ENCODE results near the gene MED13L. TPM values are rescaled to one million over a fixed set of nuclear protein-coding genes. Genes with fewer than 3 reads are reported as not detected.

Gene MED13L
- total and polyA plus RNA-seq, 2 donors (not counting 3 experiments of a cell fraction or from before 2014, with no cell fraction given): 27.4 to 93.6 TPM

DNA sequence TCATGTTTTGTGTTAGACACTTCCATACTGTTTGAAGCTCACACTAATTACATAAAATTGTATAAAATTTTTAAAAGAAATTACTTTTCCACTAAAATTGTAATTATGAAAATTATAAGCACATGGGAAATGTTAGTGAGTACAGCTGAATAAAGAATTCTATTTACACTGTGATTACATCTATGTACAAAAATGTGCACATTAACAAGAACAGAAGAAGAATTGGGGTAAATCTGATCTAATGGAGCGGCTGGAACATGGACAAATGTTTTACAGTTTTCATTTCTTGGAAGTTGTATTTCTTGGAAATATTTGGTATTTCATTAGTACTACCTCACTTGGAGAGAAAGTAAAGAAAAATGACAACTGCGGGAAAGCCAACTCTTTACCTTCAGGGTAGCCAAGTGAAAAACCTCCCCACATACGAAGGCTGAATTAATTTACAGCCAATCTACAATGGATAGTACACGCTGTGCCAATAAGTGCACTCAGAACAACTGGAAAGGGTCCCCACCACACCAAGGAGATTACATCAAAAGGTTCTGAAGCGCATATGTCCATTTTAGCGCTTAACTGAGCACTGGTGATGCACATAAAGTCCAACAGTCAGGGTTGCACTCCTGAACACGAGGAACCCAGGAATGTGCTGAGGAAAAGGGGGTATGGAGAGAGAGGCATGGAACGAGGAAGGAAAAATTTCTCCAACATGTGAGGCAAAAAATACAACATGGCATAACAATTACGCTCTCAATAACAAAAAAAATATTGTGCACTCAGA lies 17.5 kb downstream of the MED13L start:
- Histone ChIP-seq H3K4me2 (ENCODE audit: insufficient read depth, low read length) (no peak overlapping the region), H3K27ac (ENCODE audit: insufficient read depth, low read depth, low read length) (no peak overlapping the region), H3K9me3 (replicated peaks; ENCODE audit: control insufficient read depth, insufficient read depth, low read length) (no peaks in the 10 kb centered on the region), H3K27me3 (ENCODE audit: control insufficient read depth in 2 of 2, insufficient read depth in 2 of 2, low read length in 2 of 2) (no peaks in the 10 kb centered on the region), H3K79me2 (ENCODE audit: control insufficient read depth, insufficient read depth, low read length) (peaks cover 88% of the 10 kb centered on the region), H3K9ac (replicated peaks; ENCODE audit: extremely low read depth, insufficient read depth, low read length) (no peak overlapping the region), H3K4me3 (replicated peaks in 1 of 3; ENCODE audit: insufficient read depth in 1 of 3, low read depth in 1 of 3, low read length in 3 of 3) (no peak overlapping the region), H3K4me1 (ENCODE audit: control insufficient read depth, extremely low read depth, insufficient read depth, low read length) (peaks cover 3% of the 10 kb centered on the region), H4K20me1 (replicated peaks; ENCODE audit: control insufficient read depth, extremely low read depth, insufficient read depth, low read length) (peaks cover 17% of the 10 kb centered on the region), H3K9me1 (replicated peaks; ENCODE audit: control insufficient read depth, extremely low read depth, insufficient read depth, low read length) (no peaks in the 10 kb centered on the region), H2AFZ (ENCODE audit: low read depth, low read length) (no peak overlapping the region), H3K36me3 (ENCODE audit: control insufficient read depth in 2 of 2, extremely low read depth in 1 of 2, insufficient read depth in 2 of 2, low read length in 2 of 2) (no peaks in the 10 kb centered on the region)
- DNase-seq (ENCODE audit: low read depth, low spot score) (no peak), FAIRE-seq (no peak)
- dilution Hi-C loops (cut with MboI; ENCODE audit: extremely low pct_ligation_motif_present, low sequenced_read_pairs): no loop called here
- CTCF ChIA-PET: interaction anchor here (2.5 kb wide), 1 partner anchor 24 kb away, joined by 5 read pairs; no protein-coding TSS in a partner anchor
- intact Hi-C loops (cut with micrococcal nuclease): no loop called here
- POLR2A ChIA-PET: interaction anchor here (0.6 kb wide), 1 partner anchor 12 kb away, joined by 5 read pairs; no protein-coding TSS in a partner anchor
- BruUV-seq (replicated peaks): no TSS peak
- TF ChIP-seq POLR2AphosphoS5 (IDR thresholded peaks at IDR 0.05; ENCODE audit: insufficient read depth, low read depth, low read length): no peak

DNA sequence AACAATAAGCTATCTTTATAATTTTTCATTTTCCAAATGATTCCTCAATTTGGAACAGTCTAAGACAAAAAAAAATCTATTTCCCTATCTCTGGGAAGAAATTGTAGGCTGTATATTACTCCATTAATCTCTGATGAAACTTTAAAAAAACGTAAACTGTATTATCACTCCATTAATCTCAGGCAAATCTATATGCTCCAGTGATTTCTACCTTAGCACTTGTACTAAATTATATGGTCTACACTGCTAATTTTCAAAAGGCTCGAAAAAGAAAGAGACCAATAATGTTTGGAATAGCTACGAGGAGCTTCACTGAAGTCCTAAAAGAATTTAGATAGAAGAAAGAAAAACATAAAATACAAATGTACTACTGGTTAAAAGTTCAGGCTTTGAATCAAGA lies 19.7 kb downstream of the MED13L start:
- Histone ChIP-seq H2AFZ (ENCODE audit: low read depth, low read length) (no peak overlapping the region), H3K27ac (ENCODE audit: insufficient read depth, low read depth, low read length) (no peak overlapping the region), H3K4me1 (ENCODE audit: control insufficient read depth, extremely low read depth, insufficient read depth, low read length) (peaks cover 3% of the 10 kb centered on the region), H4K20me1 (replicated peaks; ENCODE audit: control insufficient read depth, extremely low read depth, insufficient read depth, low read length) (peaks cover 14% of the 10 kb centered on the region), H3K79me2 (ENCODE audit: control insufficient read depth, insufficient read depth, low read length) (peaks cover 89% of the 10 kb centered on the region), H3K9me3 (replicated peaks; ENCODE audit: control insufficient read depth, insufficient read depth, low read length) (no peaks in the 10 kb centered on the region), H3K9ac (replicated peaks; ENCODE audit: extremely low read depth, insufficient read depth, low read length) (no peak overlapping the region), H3K27me3 (ENCODE audit: control insufficient read depth in 2 of 2, insufficient read depth in 2 of 2, low read length in 2 of 2) (no peaks in the 10 kb centered on the region), H3K4me2 (ENCODE audit: insufficient read depth, low read length) (no peak overlapping the region), H3K36me3 (ENCODE audit: control insufficient read depth in 2 of 2, extremely low read depth in 1 of 2, insufficient read depth in 2 of 2, low read length in 2 of 2) (no peaks in the 10 kb centered on the region), H3K4me3 (replicated peaks in 1 of 3; ENCODE audit: insufficient read depth in 1 of 3, low read depth in 1 of 3, low read length in 3 of 3) (no peak overlapping the region), H3K9me1 (replicated peaks; ENCODE audit: control insufficient read depth, extremely low read depth, insufficient read depth, low read length) (no peaks in the 10 kb centered on the region)
- CTCF ChIA-PET: interaction anchor here (0.9 to 2.8 kb wide), 10 partner anchors 8 to 117 kb away, joined by 3 to 18 read pairs (median 4); partner anchors contain the start of gene MED13L
- POLR2A ChIA-PET: interaction anchor here (0.8 kb wide), 1 partner anchor 18 kb away, joined by 3 read pairs; no protein-coding TSS in a partner anchor
- DNase-seq (ENCODE audit: low read depth, low spot score) (no peak), FAIRE-seq (no peak)
- intact Hi-C loops (cut with micrococcal nuclease) (no loop called here), dilution Hi-C loops (cut with MboI; ENCODE audit: extremely low pct_ligation_motif_present, low sequenced_read_pairs) (no loop called here)
- BruUV-seq (replicated peaks): no TSS peak
- TF ChIP-seq POLR2A (IDR thresholded peaks at IDR 0.05; ENCODE audit: low read depth, low read length): no peak
- no peak for TF ChIP-seq MYC (IDR thresholded peaks at IDR 0.05; ENCODE audit: low read depth, low read length)
- TF ChIP-seq, protein P1, sequence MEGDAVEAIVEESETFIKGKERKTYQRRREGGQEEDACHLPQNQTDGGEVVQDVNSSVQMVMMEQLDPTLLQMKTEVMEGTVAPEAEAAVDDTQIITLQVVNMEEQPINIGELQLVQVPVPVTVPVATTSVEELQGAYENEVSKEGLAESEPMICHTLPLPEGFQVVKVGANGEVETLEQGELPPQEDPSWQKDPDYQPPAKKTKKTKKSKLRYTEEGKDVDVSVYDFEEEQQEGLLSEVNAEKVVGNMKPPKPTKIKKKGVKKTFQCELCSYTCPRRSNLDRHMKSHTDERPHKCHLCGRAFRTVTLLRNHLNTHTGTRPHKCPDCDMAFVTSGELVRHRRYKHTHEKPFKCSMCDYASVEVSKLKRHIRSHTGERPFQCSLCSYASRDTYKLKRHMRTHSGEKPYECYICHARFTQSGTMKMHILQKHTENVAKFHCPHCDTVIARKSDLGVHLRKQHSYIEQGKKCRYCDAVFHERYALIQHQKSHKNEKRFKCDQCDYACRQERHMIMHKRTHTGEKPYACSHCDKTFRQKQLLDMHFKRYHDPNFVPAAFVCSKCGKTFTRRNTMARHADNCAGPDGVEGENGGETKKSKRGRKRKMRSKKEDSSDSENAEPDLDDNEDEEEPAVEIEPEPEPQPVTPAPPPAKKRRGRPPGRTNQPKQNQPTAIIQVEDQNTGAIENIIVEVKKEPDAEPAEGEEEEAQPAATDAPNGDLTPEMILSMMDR (IDR thresholded peaks at IDR 0.05; ENCODE audit: extremely low read depth in 1 of 2, insufficient read depth in 1 of 2, low read depth in 1 of 2, low read length in 2 of 2): no peak
- no peak for TF ChIP-seq EZH2 (IDR thresholded peaks at IDR 0.05; ENCODE audit: borderline replicate concordance, low read depth, low read length, severe bottlenecking)
- TF ChIP-seq JUN (IDR thresholded peaks at IDR 0.05; ENCODE audit: borderline replicate concordance, insufficient read depth, insufficient read length, low read depth): no peak
- no peak for TF ChIP-seq POLR2AphosphoS5 (IDR thresholded peaks at IDR 0.05; ENCODE audit: insufficient read depth, low read depth, low read length)
- TF ChIP-seq GATA2 (IDR thresholded peaks at IDR 0.05; ENCODE audit: insufficient read depth, insufficient read length, low read depth, low read length): no peak
- no peak for TF ChIP-seq FOS (IDR thresholded peaks at IDR 0.05; ENCODE audit: borderline replicate concordance, insufficient read depth, low read length)
- TF ChIP-seq, protein P2, sequence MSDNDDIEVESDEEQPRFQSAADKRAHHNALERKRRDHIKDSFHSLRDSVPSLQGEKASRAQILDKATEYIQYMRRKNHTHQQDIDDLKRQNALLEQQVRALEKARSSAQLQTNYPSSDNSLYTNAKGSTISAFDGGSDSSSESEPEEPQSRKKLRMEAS (IDR thresholded peaks at IDR 0.05; ENCODE audit: insufficient read depth, insufficient read length): no peak
